GM19043 (cell line): ENCODE measurements around the gene ZNF343.
"Not testable (repeated sequence)": the region's sequence is repeated elsewhere in the genome, so short reads cannot be mapped to it uniquely, and the experiment has no call there.

ENCODE experiments used
- ATAC-seq: cut with Tn5 transposase; IDR thresholded peaks from one replicate; pipeline ENCODE4 v1.9.1; 2021; ENCODE audit warnings: low read depth; ENCODE audit not compliant: unreplicated experiment

ZNF343 gene

GRCh38 chr20:2508631-2509467 lies at the start of gene ZNF343:
Gene ZNF343, minus strand, starts transcription at chr20:2508915. Its CDS starts 15,020 bp downstream, at chr20:2493895.
- peak; percentile 94 for ATAC-seq

- ATAC-seq: no peak
Measured at GRCh38 chr20:2557873-2558580, 49.3 kb upstream of the ZNF343 start.

GRCh38 chr20:2545594-2545993 lies 36.9 kb upstream of the ZNF343 start:
- no peak for ATAC-seq

GRCh38 chr20:2544211-2544610 lies 35.5 kb upstream of the ZNF343 start:
- no peak for ATAC-seq

GRCh38 chr20:2542361-2542760 lies 33.6 kb upstream of the ZNF343 start:
- no peak for ATAC-seq

- ATAC-seq: no peak
Measured at GRCh38 chr20:2541940-2542339, 33.2 kb upstream of the ZNF343 start.

GRCh38 chr20:2538931-2539720 lies 30.4 kb upstream of the ZNF343 start:
- ATAC-seq: no peak

- no peak for ATAC-seq
Measured at GRCh38 chr20:2538356-2538755, 29.6 kb upstream of the ZNF343 start.

- no peak for ATAC-seq
Measured at GRCh38 chr20:2537101-2537500, 28.4 kb upstream of the ZNF343 start.

- ATAC-seq: no peak
Measured at GRCh38 chr20:2536560-2536986, 27.9 kb upstream of the ZNF343 start, which contains the start of gene TMC2. Gene TMC2, plus strand, starts transcription at chr20:2536573. Its CDS starts 49 bp downstream, at chr20:2536622.

- no peak for ATAC-seq
Measured at GRCh38 chr20:2535711-2536559, 27.2 kb upstream of the ZNF343 start.

- no peak for ATAC-seq
Measured at GRCh38 chr20:2533118-2533517, 24.4 kb upstream of the ZNF343 start.

GRCh38 chr20:2528671-2529271 lies 20.1 kb upstream of the ZNF343 start:
- ATAC-seq: no peak

GRCh38 chr20:2527762-2528161 lies 19.0 kb upstream of the ZNF343 start:
- no peak for ATAC-seq

GRCh38 chr20:2526218-2526583 lies 17.5 kb upstream of the ZNF343 start:
- not testable (repeated sequence) for ATAC-seq

GRCh38 chr20:2524709-2525506 lies 16.2 kb upstream of the ZNF343 start:
- peak; percentile 40 for ATAC-seq

GRCh38 chr20:2523919-2524708 lies 15.4 kb upstream of the ZNF343 start:
- peak; percentile 65 for ATAC-seq

GRCh38 chr20:2522826-2523429 lies 14.2 kb upstream of the ZNF343 start:
- ATAC-seq: not testable (repeated sequence)
